DOHH2 (cell line): Measurements from ENCODE around the gene HPX.
A peak's percentile ranks its signal among the peaks of the same experiment; 100 is the strongest.

Source experiments
- H3F3A ChIP-seq: fragments of 200-600 bp; sonication (generic), shearing (Covaris generic); 2 replicates; pipeline ENCODE4 v1.6.0; 2016; ENCODE audit warnings: antibody characterized with exemption, mild to moderate bottlenecking; ENCODE audit not compliant: control insufficient read depth, insufficient read depth
- H3K27ac ChIP-seq: fragments of 200-600 bp; sonication (generic); 2 replicates; pipeline ENCODE4 v1.5.1; 2014; ENCODE audit warnings: low read depth, mild to moderate bottlenecking, low read length, moderate library complexity
- H3K27me3 ChIP-seq: fragments of 200-600 bp; sonication (generic); 2 replicates; pipeline ENCODE4 v1.6.1; 2014; ENCODE audit warnings: mild to moderate bottlenecking, low read length, mixed read lengths; ENCODE audit not compliant: control insufficient read depth
- H3K36me3 ChIP-seq: fragments of 200-600 bp; sonication (generic); 2 replicates; pipeline ENCODE4 v1.6.1; 2014; ENCODE audit warnings: mild to moderate bottlenecking, low read length, moderate library complexity, mixed read lengths; ENCODE audit not compliant: control insufficient read depth
- H3K4me1 ChIP-seq: fragments of 200-600 bp; sonication (generic); 2 replicates; pipeline ENCODE4 v1.6.1; 2014; ENCODE audit warnings: mild to moderate bottlenecking, low read length, mixed read lengths; ENCODE audit not compliant: control insufficient read depth
- H3K4me2 ChIP-seq: fragments of 200-600 bp; sonication (generic); 2 replicates; pipeline ENCODE4 v1.6.0; 2014; ENCODE audit warnings: mild to moderate bottlenecking, low read length, moderate library complexity
- H3K4me3 ChIP-seq: fragments of 200-600 bp; sonication (generic); 2 replicates; pipeline ENCODE4 v1.5.1; 2014; ENCODE audit warnings: mild to moderate bottlenecking, low read length, mixed read lengths
- H3K79me2 ChIP-seq: fragments of 200-600 bp; sonication (generic); 2 replicates; pipeline ENCODE4 v1.6.1; 2014; ENCODE audit warnings: mild to moderate bottlenecking, low read length, mixed read lengths; ENCODE audit not compliant: control insufficient read depth
- H3K9me2 ChIP-seq: fragments of 200-600 bp; sonication (generic); replicated peaks from 2 replicates; pipeline ENCODE4 v1.6.1; 2014; ENCODE audit warnings: mild to moderate bottlenecking, low read length, mixed read lengths; ENCODE audit not compliant: control insufficient read depth
- H3K9me3 ChIP-seq: fragments of 200-600 bp; sonication (generic); 2 replicates; pipeline ENCODE4 v1.6.1; 2014; ENCODE audit warnings: antibody characterized with exemption, low read length, mixed read lengths; ENCODE audit not compliant: control insufficient read depth, insufficient read depth
- H4K20me1 ChIP-seq: fragments of 200-600 bp; sonication (generic); 2 replicates; pipeline ENCODE4 v1.6.0; 2014; ENCODE audit warnings: low read depth, mild to moderate bottlenecking, antibody characterized with exemption, low read length, moderate library complexity; ENCODE audit not compliant: control insufficient read depth, insufficient read depth
- CTCF ChIP-seq: fragments of 200-600 bp; sonication (generic); IDR thresholded peaks from one replicate; pipeline ENCODE4 v1.5.1; 2014; ENCODE audit warnings: antibody characterized with exemption, mild to moderate bottlenecking, low read depth, low read length; ENCODE audit not compliant: poor library complexity, severe bottlenecking
- EZH2phosphoT487 ChIP-seq: fragments of 200-600 bp; sonication (generic); IDR thresholded peaks from 2 replicates; pipeline ENCODE4 v1.6.1; 2017; ENCODE audit warnings: borderline replicate concordance, mild to moderate bottlenecking, antibody characterized with exemption, low read length, moderate library complexity, mixed read lengths

The HPX gene

GRCh38 chr11:6437993-6438392 lies 2.8 kb downstream of the HPX start:
- Histone ChIP-seq H3K9me2 (no peaks in the 10 kb centered on the region), H3K36me3 (no peaks in the 10 kb centered on the region), H3K27ac (no peak overlapping the region), H3K27me3 (no peaks in the 10 kb centered on the region; the same call in 1 of the 2 replicates), H3K9me3 (no peaks in the 10 kb centered on the region), H3K4me1 (peaks cover 39% of the 10 kb centered on the region), H3K4me3 (no peak overlapping the region), H3F3A (no peaks in the 10 kb centered on the region), H3K79me2 (no peaks in the 10 kb centered on the region), H4K20me1 (no peaks in the 10 kb centered on the region), H3K4me2 (no peak overlapping the region)
- TF ChIP-seq EZH2phosphoT487 (no peak), CTCF (no peak)

DNA sequence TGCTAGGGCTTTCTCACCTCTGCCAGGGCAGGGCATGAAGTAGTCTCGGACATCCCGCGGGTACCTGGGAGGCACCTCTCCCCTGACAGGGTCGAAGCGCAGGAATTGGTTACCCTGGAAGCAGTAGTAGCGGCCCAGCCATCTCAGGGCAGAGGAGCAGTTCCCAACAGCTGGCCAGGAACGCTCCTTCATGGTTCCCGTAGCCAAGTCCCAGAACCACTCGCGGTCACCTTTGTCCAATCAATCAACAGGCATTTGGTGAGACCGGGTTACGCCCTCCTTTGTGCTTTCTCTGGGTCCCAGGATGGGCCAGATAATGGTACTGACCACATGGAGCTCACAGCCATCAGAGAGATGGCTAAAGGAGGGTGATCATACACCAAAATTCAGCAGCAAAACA lies 3.4 kb downstream of the HPX start:
- H3K4me2 ChIP-seq: no peak overlapping the region
- TF ChIP-seq EZH2phosphoT487 (no peak), CTCF (no peak)
- no peaks in the 10 kb centered on the region; the same call in 1 of the 2 replicates for H3K27me3 ChIP-seq
- H3K9me2 ChIP-seq: no peaks in the 10 kb centered on the region
- H3K36me3 ChIP-seq: no peaks in the 10 kb centered on the region
- no peaks in the 10 kb centered on the region for H3K9me3 ChIP-seq
- H3F3A ChIP-seq: no peaks in the 10 kb centered on the region
- no peaks in the 10 kb centered on the region for H4K20me1 ChIP-seq
- peaks cover 39% of the 10 kb centered on the region for H3K4me1 ChIP-seq
- no peaks in the 10 kb centered on the region for H3K79me2 ChIP-seq
- no peak overlapping the region for H3K27ac ChIP-seq
- H3K4me3 ChIP-seq: no peak overlapping the region

GRCh38 chr11:6433998-6434660 lies 6.7 kb downstream of the HPX start:
- H3K4me2 ChIP-seq: peak overlapping the region; percentile 2; the same call in 1 of the 2 replicates
- TF ChIP-seq EZH2phosphoT487 (no peak), CTCF (no peak)

More at GRCh38 chr11:6433998-6434660, 6.7 kb downstream of the HPX start:
- Histone ChIP-seq H3K27me3 (peaks cover 2% of the 10 kb centered on the region), H3K9me2 (no peaks in the 10 kb centered on the region), H3F3A (no peaks in the 10 kb centered on the region), H3K4me1 (peaks cover 38% of the 10 kb centered on the region), H3K9me3 (no peaks in the 10 kb centered on the region), H3K36me3 (no peaks in the 10 kb centered on the region), H3K79me2 (no peaks in the 10 kb centered on the region), H3K4me3 (no peak overlapping the region), H3K27ac (no peak overlapping the region), H4K20me1 (no peaks in the 10 kb centered on the region)
